ENCODE data around the gene PKP1.
"Not testable (repeated sequence)": the region's sequence is repeated elsewhere in the genome, so short reads cannot be mapped to it uniquely, and the experiment has no call there.

The PKP1 gene

GRCh38 chr1:201282931-201283829, at the start of gene PKP1:
Gene PKP1 (plus strand): TSS chr1:201283506. CDS start chr1:201283703, 197 bp downstream.
- DNase-seq, result no peak

GRCh38 chr1:201239646-201240045, 43.7 kb upstream of the PKP1 start:
- DNase-seq, result not testable (repeated sequence)

GRCh38 chr1:201240171-201240570, 43.1 kb upstream of the PKP1 start:
- DNase-seq, result no peak

GRCh38 chr1:201241736-201242135, 41.6 kb upstream of the PKP1 start:
- no peak for DNase-seq

- DNase-seq, result no peak
Measured at GRCh38 chr1:201245082-201245481, 38.2 kb upstream of the PKP1 start.

GRCh38 chr1:201248721-201249559, 34.4 kb upstream of the PKP1 start:
- DNase-seq, result no peak

GRCh38 chr1:201250326-201251011, 32.8 kb upstream of the PKP1 start:
- DNase-seq, result no peak

- DNase-seq, result no peak
Measured at GRCh38 chr1:201251411-201251810, 31.9 kb upstream of the PKP1 start.

- no peak for DNase-seq
Measured at GRCh38 chr1:201251851-201252430, 31.4 kb upstream of the PKP1 start.

- no peak for DNase-seq
Measured at GRCh38 chr1:201252944-201253371, 30.3 kb upstream of the PKP1 start.

- DNase-seq, result no peak
Measured at GRCh38 chr1:201253411-201253810, 29.9 kb upstream of the PKP1 start.

- no peak for DNase-seq
Measured at GRCh38 chr1:201253906-201254624, 29.2 kb upstream of the PKP1 start.

GRCh38 chr1:201254625-201255478, 28.5 kb upstream of the PKP1 start:
- DNase-seq, result peak; percentile 33

- no peak for DNase-seq
Measured at GRCh38 chr1:201255479-201256362, 27.6 kb upstream of the PKP1 start.

GRCh38 chr1:201258132-201258531, 25.2 kb upstream of the PKP1 start:
- not testable (repeated sequence) for DNase-seq

GRCh38 chr1:201258763-201259230, 24.5 kb upstream of the PKP1 start:
- no peak for DNase-seq

GRCh38 chr1:201259476-201260235, 23.6 kb upstream of the PKP1 start:
- no peak for DNase-seq

- no peak for DNase-seq
Measured at GRCh38 chr1:201260236-201260590, 23.1 kb upstream of the PKP1 start.

- no peak for DNase-seq
Measured at GRCh38 chr1:201260648-201261311, 22.5 kb upstream of the PKP1 start.

All from NK-92 treated with Interleukin-12 subunit alpha and Interleukin-12 subunit beta, amount 100 ng/mL, for 24 hours (cell line).